Stimulated activated CD8-positive, alpha-beta memory T cell treated with anti-CD3 and anti-CD28 coated beads, Interleukin-7, amount 100 ng/mL, for 4 hours (primary cell): Measurements from ENCODE around the gene UNC50.

Experiments
- DNase-seq, 2 donors: peaks; one replicate each; pipeline ENCODE4 v3.0.0-alpha.2; 2020; ENCODE audit warnings: low read depth in 2 of 2

The UNC50 gene

GRCh38 chr2:98608116-98608961 is at the start of gene UNC50, which contains the start of gene COA5:
Gene UNC50, plus strand, starts transcription at chr2:98608589. Its CDS starts 1,171 bp downstream, at chr2:98609760.
Gene COA5, minus strand, starts transcription at chr2:98608512. Its CDS starts 107 bp downstream, at chr2:98608405.
- peak; percentile 68 to 85 for DNase-seq

GRCh38 chr2:98558852-98559530 is 49.4 kb upstream of the UNC50 start:
- DNase-seq, result no peak

GRCh38 chr2:98559581-98559980 is 48.8 kb upstream of the UNC50 start:
- DNase-seq, result no peak

GRCh38 chr2:98560256-98560771 is 48.1 kb upstream of the UNC50 start:
- DNase-seq, result no peak

- no peak for DNase-seq
These were observed 47.4 kb upstream of the UNC50 start for GRCh38 chr2:98561018-98561417.

- no peak for DNase-seq
These were observed 46.3 kb upstream of the UNC50 start for GRCh38 chr2:98561902-98562695.

GRCh38 chr2:98563394-98563793 is 45.0 kb upstream of the UNC50 start:
- no peak for DNase-seq

GRCh38 chr2:98564541-98565132 is 43.8 kb upstream of the UNC50 start:
- no peak for DNase-seq

GRCh38 chr2:98565286-98565860 is 43.0 kb upstream of the UNC50 start:
- DNase-seq, result no peak

- DNase-seq, result no peak
These were observed 42.4 kb upstream of the UNC50 start for GRCh38 chr2:98565941-98566340.

GRCh38 chr2:98568161-98568956 is 40.0 kb upstream of the UNC50 start:
- DNase-seq, result no peak

GRCh38 chr2:98569197-98569793 is 39.1 kb upstream of the UNC50 start:
- DNase-seq, result peak; percentile 48 to 53

- no peak for DNase-seq
These were observed 38.5 kb upstream of the UNC50 start for GRCh38 chr2:98569915-98570314.

GRCh38 chr2:98570356-98570755 is 38.0 kb upstream of the UNC50 start:
- DNase-seq, result no peak

GRCh38 chr2:98571121-98571701 is 37.2 kb upstream of the UNC50 start:
- no peak for DNase-seq

GRCh38 chr2:98571796-98572195 is 36.6 kb upstream of the UNC50 start:
- no peak for DNase-seq

- DNase-seq, result no peak
These were observed 36.2 kb upstream of the UNC50 start for GRCh38 chr2:98572211-98572610.

GRCh38 chr2:98572676-98573075 is 35.7 kb upstream of the UNC50 start:
- DNase-seq, result no peak

- no peak for DNase-seq
These were observed 35.0 kb upstream of the UNC50 start for GRCh38 chr2:98573426-98573825.
